ENCODE results near the gene RNASEL. TPM values are rescaled to one million over a fixed set of nuclear protein-coding genes. Genes with fewer than 3 reads are reported as not detected.
A peak's percentile ranks its signal among the peaks of the same experiment; 100 is the strongest.

The RNASEL gene
- total RNA-seq, 1 experiment from 2014 or later, result 7.6 TPM

DNA sequence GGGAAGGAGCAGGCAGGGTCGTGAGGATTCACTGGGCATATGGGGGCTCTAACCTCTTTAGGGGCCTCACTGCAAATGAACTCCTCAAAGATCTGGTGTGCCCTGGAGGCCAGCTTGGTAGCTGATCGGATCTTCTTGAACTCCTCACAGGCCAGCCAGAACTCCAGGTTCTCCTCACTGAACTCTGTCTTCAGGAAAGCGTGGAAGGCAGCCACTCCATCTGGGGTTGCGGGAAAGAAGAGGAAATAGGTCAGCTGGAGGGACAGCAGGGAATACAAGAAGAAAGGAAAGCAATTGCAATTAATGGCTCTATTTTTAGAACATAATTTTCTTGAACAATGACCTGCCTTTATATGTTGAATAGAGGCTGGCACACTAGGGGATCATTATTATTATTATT, 12.9 kb upstream of the RNASEL start:
- no peak for DNase-seq (ENCODE audit: extremely low read depth, low read depth)

DNA sequence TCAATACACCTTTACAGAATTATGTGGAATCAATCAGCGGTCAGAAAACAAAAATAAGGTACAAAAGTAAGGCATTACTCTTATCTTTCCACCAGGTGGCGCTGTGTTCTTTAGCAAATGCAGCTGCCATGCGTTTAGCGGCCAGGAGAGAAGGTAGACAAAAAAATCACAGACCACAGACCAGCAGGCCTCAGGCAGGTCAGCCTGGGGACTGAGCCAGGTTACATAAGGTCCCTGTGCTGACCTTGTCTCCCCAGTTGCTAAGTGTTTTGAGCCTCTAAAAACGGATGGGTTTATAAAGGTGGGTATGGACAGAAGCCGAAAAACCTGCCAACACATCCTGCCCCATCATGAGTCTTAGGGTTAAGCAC, 12.3 kb upstream of the RNASEL start:
- peak; percentile 89 for DNase-seq (ENCODE audit: extremely low read depth, low read depth)

DNA sequence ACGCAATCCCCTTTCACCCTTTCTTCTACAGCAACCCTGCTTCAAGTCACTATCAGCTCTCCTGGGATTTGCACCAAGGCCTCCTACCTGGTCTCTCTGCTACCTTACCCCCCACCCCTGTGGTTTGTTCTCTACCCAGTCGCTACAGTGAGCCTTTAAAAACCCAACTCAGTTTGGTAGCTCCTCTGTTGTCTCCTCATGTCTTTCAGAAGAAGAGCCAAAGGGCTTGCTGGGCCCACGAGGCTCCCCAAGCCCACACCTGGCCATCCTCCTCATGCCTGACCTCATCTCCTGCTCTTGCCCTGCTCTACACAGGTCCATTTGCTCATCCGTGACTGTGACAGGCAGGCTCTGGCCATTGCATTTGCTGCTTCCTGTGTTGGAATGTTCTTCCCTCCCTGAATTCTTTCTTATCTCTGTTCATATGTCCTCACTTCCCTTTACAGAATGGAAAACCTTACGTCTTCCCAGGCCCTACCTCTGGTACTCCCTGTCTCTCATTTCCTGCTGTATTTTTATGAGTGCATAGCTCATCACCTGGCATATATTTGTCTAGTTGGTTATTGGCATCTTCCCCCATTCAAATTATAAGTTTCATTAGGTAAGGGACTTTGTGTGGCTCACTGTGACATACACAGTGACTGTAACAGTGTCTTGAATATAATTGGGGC, 11.8 kb upstream of the RNASEL start:
- DNase-seq (ENCODE audit: extremely low read depth, low read depth), result no peak

DNA sequence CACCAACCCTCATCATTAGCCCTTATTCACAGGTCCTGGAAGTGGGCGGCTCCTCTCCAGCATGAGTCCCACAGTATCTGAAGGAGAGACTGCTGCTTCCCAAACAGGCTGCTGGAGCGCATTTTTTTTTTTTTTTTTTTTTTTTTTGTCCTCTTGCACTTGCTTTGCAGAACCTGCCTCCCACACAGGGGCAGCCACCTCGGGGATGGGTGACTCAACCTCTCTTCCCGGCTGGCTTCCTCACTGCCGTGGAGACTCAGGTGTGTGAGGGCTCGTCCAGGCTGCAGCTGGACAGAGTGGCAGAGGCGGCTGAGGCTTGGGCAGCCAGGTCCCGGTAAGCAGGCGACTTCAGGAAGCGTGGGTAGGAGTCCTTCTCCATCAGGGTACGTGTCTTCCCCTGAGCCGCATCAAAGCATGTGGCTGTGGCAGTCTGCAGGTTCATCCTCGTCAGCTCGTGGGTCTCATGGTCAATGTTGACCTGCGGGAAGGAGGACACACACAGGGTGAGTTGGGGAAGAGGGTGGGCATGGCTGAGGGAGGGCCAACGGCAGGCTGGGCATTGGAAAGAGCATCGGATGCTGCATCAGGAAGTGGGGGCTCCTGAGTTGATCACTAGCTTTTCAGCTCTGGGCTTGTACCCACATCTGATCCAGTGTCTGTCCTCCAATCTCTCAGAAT, 11.1 kb upstream of the RNASEL start:
- no peak for DNase-seq (ENCODE audit: extremely low read depth, low read depth)

DNA sequence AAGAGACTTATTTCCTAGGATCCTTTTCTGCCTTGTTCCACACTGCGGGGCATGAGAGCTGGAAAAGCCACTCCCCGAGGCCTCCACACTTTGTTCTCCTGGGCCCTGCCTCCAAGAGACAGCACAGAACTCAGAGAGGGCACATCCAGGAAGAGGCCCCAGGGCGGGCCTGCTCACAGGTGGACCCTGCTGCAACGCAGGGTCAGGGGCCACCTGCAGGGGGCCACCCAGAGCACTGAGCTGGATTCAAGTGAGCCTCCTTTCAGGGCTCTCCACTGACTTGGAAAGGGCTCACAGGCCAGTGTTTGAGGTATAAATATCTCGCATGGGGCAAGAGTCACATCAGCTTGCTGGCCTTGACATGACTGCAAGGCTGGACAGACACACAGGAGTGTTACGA, 10.3 kb upstream of the RNASEL start:
- DNase-seq (ENCODE audit: extremely low read depth, low read depth), result no peak

DNA sequence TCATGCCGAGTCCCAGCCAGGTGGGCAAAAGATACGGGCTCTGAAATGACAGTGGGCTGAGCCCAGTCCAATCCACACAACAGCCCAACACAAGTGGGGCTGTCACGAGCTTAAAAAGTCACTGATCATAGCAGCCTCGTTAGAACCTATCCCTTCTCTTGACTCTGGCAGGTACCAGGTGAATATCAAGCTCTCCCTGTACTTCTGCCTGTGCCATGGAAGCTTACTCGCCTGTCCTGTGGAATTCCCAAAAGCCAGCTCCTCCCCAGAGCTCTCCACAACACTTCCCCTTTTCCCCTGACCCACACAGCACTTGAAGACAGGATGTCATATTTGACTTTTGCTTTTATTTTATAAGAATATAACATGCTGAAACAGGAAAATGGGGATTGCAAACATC, 9.2 kb upstream of the RNASEL start:
- DNase-seq (ENCODE audit: extremely low read depth, low read depth), result no peak

DNA sequence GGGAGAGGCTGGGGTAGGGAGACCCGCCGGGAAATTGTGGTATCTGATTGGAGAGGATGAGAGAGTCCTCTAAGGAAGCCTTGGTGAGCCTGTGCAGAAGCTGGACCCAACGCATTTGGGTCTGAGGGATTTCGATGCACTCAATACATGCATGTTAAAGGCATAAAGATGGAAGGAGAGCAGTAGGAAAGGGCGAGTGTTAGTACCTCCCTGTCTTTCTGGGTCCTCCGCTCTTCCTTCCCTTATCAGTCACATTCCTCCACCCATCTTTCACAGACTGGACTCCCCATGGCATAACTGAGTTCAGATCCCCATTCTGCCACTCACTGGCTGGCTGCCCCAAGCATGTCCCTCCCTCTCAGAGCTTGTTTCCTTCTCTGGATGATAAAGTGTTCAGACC, 7.9 kb upstream of the RNASEL start:
- no peak for DNase-seq (ENCODE audit: extremely low read depth, low read depth)

DNA sequence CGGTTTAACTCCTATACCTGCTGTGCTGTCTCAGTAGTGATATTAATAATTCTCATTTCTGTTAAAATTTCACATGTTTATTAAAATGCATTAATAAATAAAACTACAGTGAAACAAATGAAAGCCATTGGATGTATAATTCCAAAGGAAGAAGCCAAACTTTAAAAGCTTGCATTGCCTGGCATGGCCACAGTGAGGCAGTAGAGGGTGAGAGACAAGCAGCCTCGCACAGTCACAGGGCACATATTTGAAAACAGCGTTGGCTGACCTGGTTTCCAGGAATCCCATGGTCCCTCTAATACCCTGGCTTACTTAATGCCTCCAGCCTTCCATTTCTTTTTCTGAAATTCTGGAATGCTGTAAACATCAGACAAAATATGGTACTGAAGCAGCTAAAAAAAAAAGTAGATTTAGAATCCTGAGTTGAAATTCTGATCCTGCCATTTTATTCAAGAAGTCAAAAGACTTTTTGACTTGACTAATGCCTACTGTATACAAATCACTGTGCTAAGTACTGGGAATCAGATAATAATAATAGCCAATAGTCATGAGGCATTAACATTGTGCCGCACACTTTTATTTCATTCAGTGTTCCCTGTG, 6.7 kb upstream of the RNASEL start:
- peak; percentile 73 for DNase-seq (ENCODE audit: extremely low read depth, low read depth)

DNA sequence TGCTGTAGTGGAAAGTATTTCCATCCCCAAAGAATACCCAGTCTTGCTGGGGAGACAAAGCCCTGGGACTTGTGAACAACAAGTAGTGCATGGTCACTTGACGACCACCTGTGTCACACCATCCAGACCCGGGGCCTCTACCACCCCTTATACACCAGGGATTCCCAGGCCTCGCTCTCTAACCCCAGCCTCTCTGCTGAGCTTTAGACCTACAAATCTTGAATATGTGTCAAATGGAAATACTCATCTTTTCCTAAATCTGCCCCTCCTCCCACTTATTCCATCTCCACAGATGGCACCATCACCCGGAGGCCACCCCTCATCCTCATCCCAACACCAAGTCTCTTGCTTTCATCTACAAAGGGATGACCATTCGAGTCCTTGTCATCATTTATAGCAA, 875 bp upstream of the RNASEL start:
- DNase-seq (ENCODE audit: extremely low read depth, low read depth), result no peak

DNA sequence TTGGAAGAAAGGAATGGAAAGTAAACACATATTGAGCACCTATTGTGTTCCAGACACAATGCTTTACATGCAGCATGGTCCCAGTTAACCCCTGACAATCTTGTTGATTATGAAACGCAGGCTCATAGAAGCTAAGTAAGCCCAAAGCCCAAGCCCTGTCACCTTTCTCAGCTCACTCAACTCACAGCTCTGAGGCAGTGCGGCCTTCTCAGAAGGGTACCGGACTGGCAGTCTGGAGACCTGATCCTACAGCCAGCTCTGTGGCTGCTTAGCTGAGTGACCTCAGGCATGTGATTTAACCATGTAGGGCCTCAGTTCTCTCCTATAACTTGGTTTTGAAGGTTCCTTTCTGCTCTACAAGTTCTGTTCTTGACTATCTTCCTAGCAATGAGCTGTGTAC, 464 bp upstream of the RNASEL start:
- DNase-seq (ENCODE audit: extremely low read depth, low read depth), result no peak

DNA sequence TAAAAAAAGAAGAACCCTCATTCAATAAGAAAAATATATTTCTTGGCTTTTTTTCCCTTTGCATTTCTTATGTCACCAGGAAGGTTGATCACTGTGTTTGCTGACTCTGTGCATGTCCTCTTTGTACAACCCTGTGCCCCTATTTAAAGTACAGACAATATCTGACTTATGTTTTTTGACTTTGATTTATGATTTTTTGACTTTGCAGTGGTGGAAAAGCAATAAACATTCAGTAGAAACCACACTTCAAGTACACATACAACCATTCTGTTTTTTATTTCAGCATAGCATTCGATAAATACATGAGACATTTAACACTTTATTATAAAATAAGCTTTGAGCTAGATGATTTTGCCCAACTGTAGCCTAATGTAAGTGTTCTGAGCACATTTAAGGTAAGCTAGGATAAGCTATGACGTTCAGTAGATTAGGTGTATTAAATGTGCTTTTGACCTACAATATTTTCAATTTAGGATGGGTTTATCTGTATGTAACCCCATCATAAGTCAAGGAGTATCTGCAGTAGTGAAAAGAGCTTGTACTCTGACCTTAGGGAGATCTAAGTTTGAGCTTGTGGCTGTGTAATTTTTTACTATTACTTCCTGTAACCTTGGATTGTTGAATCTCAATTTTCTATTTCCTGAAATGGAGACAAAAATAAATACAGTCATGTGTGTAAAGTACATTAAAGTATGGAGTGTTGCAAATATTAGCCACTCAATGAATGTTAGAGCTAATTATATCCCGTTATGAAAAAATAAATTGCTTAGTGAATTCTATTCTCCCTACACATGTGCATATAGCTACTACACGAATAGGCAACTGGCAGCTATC, 1.2 kb downstream of the RNASEL start:
- no peak for DNase-seq (ENCODE audit: extremely low read depth, low read depth)

DNA sequence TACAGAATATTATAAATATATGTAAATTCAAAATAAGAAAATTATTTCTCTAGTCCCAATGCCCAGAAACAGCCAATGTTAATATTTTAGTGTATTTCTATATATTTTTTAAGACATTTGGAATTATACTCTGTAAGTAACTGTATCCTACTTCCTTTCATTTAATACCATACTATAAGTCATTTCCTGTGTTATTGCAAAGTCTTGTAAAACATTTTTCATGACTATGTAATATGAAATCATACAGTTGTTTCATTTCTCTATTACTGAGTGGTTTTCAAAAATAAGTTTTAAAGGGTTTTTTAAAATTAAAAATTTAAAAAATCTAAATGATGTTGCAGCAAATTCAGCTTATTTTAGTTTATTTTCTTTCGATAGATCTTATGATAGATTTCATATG, 2.0 kb downstream of the RNASEL start:
- DNase-seq (ENCODE audit: extremely low read depth, low read depth), result no peak

DNA sequence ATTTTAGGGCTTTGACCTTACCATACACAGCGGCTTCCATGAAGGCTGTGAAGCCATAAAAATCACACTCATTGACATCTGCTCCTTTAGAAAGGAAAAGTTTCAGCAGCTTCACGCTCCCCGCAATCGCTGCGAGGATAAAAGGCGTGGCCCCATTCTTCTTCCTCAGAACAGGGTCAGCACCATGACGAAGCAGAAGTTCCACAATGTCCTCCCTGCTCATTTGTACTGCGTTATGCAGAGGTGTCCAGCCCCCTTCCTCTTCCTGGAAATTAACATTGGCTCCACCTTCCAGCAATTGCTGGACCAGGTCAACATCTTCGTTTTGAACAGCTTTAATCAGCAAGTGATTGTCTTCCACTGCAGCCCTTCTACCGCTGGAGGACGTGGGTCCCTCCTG, 2.7 kb downstream of the RNASEL start:
- no peak for DNase-seq (ENCODE audit: extremely low read depth, low read depth)

DNA sequence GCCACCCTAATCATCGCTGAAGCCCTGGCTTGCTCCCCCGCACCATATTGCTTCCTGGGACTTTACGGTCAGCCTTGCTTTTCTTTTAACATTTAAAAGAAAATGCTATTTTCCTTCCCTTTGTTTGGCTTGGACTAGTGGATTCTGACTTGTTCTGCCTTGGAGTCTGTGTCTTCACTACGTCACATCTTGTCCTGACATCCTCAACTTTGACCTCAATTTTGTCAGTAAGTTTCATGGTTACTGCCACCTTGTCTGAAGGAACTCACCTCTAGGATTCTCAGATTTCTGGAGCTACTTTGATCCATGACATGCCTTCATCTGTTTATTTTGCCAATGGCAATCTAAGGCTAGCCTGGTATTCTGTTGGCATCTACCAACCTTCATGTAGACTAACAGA, 4.3 kb downstream of the RNASEL start:
- no peak for DNase-seq (ENCODE audit: extremely low read depth, low read depth)

DNA sequence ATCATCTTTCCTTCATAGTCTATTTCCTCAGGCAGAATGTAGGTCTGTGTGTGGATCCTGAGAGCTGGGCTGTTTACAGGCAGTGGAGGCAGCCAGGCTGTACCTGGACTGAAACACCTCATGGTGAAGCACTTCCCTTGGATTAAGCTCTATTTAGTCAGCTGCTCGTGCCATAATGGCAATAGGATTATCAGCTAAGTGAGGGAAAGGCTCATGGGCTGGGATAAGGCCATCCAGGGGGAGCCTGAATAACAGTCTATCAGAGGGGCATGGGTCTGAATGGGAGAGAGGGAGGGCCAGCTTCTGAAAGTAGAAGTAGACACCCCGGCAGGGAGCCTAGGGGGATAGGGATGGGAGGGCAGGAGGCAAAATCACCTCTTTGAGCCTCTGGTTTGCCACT, 8.3 kb downstream of the RNASEL start:
- no peak for DNase-seq (ENCODE audit: extremely low read depth, low read depth)

DNA sequence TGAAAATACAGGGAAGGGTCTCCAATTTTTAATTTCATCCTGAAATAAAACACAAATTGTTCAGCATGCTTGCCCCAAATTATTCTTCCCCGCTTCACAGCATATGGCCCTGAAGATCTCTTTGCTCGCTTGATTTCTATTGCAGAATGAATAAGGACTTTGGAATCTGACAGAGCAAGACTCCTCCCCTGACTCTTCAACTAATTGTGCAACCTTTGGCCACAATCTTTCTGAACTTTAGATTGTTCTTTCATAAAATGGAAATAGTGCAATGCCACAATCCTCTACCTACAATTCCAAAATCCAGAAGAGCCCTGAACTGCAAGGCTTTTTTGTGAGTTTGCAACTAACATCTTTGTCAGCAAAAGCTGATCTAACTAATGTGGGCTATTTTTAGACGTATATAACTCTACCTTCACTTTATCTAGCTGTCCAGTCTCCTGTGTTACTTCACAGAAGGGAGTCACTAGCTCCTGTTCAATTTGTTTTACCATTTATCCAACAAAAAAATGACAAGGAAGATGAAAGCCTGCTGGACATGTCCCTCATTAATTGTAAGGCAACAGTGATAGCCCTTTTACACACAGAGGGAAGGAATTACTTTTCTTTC, 13.4 kb downstream of the RNASEL start:
- DNase-seq (ENCODE audit: extremely low read depth, low read depth), result peak; percentile 52

DNA sequence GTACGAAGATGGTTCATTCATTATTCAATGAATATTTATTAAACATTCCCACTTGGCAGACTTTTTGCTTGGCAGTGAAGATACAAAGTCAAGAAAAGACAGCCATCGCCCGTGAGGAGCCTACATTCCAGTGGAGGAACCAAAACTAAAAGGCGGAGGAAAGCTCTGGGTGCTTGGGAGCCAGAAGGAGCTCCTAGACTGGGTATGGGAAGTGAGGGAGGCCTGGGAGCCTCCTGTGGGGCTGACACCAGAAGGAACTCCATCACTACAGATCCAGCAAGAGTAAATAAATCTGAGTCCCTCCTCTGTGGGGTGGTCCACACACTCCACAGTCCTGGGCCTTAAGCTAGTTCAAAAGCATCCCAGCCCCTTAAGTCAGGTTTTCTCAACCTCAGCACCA, 14.9 kb downstream of the RNASEL start:
- no peak for DNase-seq (ENCODE audit: extremely low read depth, low read depth)

DNA sequence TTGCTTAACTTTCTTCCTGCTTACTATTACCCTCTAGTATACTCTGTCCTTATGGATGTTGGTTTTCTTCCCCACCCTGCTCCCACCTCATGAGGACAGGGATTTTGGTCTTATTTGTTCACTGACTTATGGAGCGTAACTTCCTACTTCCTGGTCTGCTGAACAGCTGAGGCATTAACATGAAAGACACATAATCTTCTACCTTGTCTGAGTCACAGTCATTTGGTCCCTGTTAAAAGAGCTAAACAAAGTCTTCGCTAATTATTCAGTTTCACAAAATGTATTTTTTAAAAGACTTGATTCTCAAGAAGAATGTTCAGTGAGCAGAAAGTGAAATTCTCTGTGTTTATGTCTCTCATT, 18.5 kb downstream of the RNASEL start:
- no peak for DNase-seq (ENCODE audit: extremely low read depth, low read depth)

DNA sequence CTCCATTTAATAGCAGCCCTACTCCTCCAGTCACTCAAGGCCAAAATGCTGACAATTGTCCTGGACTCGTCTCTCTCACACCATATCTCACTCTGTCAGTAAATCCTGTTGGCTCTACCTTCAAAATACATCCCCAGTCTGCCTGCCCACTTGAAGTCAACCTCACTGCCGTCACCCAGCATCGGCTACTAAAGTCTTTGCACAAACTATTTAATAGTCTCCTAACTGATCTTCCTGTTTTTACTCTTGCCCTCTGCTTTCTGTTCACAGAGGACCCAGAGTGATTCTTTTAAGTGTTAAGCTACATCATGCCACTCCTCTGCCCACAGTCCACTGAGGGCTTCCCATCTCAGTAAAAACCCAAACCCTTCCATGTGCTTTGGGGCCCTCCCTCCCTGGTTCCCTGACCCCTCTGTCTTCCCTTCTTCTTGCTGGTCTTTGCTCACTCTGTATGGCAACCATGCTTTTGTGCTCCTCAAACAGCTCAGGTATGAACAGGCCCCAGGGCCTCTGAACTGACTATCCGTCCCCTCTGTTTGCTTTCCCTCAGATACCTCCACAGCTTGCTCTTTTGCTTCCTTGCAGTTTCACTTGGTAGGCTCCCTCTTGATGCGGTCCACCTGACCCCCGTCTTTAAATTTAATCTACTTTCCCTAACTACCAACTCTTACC, 19.0 kb downstream of the RNASEL start:
- no peak for DNase-seq (ENCODE audit: extremely low read depth, low read depth)

DNA sequence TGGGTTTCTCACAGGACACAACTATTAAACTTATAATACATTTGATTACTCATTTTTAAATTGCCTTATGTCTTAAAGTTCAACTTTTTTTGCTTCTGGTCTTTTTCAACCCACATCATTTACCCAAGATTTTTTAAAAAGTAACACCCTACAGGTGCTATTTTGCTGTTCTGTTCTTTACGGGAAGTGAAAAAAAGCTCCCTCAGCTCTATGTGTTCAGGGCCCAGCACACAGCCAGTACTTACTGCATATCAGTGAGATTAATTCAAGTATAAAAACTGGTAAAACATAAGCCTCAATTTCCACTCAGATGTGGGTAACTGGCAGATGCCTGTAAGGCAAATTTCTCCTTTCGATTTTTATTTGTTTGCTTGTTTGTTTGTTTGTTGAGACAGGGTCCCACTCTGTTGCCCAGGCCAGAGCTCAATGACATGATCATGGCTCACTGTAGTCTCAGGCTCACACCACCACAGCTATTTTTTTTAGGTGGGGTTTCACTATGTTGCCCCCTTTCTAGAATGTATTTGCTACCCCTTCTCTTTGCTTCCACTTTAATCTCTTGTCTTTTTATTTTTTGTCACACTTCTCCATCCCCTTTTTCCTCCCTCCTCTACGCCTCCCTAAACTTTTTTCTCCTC, 20.3 kb downstream of the RNASEL start:
- DNase-seq (ENCODE audit: extremely low read depth, low read depth), result no peak
